LHCN-M2 (cell line): ENCODE data around the gene PCYOX1L. TPM values are rescaled to one million over a fixed set of nuclear protein-coding genes. Genes with fewer than 3 reads are reported as not detected.
A peak's percentile ranks its signal among the peaks of the same experiment; 100 is the strongest.
"Not testable (repeated sequence)": the region's sequence is repeated elsewhere in the genome, so short reads cannot be mapped to it uniquely, and the experiment has no call there.

Experiments
- DNase-seq: peaks from one replicate; pipeline ENCODE4 v3.0.0-alpha.2; 2012; ENCODE audit warnings: low read depth
- total RNA-seq: library from RNA; depleted of rRNA; stranded (reverse); fragments of >200 nt; gene quantifications from 2 replicates; pipeline ENCODE4 v1.2.3, GENCODE V29; 2014

Gene PCYOX1L
- total RNA-seq, 1 experiment from 2014 or later: 5.9 TPM

DNA sequence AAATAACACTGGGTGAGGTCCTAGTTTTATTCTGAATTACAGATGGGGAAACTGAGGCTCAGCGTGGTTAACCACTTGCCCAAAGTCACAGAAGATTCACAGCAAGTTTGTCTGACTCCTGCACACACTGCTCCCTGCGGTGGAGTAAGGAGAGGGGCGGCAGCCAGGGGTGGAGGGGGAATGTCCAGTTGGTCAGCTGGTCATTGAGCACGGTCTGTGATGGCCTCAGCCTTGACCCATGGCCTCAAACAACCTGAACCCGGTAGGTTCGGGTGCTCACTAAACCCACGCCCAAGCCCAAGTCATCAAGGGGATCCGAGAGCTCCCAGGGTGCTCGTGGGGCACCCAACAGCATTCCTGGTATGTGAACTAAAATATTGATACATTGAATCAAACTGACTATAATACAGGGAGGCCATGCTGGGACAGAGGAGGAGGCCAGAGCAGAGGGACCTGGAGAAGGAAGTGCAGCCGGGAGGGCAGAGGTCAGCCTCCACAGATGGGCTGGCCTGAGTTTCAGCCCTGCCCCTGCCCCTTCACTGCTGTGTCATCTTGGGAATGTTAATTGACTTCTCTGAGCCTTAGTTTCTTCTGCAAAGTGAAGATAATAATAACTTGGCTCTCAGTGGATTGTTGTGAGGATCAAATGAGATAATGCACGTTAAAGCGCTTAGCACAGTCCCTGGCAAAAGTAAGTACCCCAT lies 24.8 kb downstream of the PCYOX1L start:
- DNase-seq: no peak

DNA sequence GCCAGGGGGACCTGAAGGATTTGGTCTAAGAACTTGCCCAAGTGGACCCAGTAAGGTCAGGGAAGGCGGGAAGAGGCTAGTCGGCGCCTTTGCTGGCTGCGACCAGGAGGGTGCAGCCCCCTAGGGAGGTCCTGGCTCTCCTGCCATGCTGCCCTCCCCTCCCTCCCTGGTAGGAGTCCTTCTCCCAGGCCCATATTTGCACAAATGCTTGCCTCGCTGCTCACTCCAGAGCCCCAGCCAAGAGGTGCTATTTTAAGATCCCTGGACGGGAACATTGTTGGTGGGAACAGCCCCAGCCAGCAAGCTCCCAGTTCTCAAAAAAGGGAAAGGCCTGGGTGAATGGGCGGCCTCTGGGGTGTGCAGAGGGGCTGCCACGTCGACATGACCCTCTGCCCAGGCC lies 25.6 kb downstream of the PCYOX1L start:
- DNase-seq: no peak

DNA sequence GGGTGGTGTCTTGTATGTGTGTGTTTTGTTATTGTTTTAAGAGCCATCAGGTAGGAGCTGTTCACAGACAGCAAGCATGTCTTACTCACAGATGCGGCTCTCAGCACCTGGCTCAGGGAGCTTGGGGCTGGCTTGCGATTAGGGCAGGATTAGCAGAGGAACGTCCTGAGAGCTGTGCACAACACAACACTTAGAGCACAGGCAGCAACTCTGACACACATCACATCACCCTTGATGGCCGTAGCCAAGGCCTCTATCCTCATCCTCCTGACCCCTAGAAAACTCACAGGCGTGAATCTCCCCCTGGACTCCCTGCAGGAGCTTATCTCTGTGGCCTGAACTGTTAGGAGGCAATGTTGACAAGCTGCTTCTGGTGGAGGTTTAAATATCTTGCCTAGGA lies 28.3 kb downstream of the PCYOX1L start:
- no peak for DNase-seq

DNA sequence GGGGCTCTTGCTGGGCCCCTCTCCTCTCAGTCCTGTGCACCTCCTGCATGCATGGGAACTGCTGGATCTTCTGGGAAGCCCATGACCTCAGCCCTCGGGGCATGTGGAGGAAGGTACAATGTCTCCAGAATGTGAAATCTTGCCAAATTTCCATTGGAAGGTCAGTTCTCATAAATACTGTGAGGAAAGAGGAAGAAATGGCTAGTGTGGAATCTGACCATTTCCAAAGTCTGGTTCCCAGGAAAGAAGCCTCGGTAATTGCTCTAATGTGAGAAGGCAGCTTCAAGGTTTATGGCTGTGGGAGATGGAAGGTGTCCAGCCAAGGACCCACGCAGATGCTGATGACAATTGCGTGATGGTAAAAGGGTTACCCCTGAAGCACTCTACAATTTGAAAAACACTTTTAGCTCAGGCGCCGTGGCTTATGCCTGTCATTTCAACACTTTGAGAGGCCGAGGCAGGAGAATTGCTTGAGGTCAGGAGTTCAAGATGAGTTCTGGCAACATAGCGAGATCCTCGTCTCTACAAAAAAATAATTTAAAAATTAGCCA lies 29.3 kb downstream of the PCYOX1L start:
- DNase-seq: no peak

DNA sequence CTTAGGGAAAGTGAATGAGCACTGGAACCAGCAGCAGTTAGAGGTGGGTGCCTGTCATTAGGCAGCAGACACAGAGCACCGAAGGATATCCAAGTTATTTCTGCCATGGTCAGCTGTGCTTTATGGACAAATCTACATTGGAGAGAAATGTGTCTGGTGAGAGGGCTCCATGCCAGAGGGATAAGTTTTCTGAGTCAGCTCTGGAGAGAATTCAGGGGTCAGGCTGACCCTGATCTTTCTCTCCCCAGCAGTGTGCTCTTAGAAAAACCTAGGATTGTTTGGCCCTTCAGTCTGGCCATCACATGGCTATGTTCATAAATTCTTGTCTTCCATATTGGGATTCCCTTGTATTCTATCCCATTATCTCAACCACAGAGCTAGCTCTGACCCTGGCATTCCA lies 30.1 kb downstream of the PCYOX1L start:
- DNase-seq: peak; percentile 39

DNA sequence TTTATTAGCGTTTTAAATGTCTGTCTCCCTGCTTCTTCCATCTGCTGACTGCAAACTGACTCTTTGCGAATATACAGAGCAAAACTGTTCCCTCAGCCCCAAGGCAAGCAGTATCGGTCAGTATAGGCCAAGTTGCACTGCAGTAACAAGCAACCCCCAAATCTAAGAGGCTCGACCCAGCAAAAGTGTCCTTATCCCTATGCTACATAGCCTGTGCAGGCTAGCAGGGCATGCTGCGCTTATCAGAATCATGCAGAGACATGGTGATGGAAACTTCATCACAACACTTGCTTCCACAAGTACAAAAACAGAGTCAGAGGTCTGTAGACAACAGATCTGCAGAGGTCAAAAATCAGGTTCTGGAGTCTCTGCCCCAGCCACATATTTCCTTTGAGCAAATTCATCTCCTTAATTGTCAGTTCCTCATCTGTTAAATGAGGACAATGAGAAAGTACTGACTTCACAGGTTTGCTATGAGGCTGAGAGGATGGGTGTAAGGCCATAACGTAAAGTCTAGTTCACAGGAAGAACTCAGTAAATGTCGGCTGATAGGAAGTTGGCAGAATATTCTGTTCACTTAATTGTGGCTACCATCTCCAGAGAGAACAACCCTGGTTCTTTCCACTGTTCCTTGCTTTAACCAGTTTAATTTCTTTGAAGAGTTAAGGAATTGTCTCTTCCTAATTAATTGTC lies 30.8 kb downstream of the PCYOX1L start:
- DNase-seq: no peak

DNA sequence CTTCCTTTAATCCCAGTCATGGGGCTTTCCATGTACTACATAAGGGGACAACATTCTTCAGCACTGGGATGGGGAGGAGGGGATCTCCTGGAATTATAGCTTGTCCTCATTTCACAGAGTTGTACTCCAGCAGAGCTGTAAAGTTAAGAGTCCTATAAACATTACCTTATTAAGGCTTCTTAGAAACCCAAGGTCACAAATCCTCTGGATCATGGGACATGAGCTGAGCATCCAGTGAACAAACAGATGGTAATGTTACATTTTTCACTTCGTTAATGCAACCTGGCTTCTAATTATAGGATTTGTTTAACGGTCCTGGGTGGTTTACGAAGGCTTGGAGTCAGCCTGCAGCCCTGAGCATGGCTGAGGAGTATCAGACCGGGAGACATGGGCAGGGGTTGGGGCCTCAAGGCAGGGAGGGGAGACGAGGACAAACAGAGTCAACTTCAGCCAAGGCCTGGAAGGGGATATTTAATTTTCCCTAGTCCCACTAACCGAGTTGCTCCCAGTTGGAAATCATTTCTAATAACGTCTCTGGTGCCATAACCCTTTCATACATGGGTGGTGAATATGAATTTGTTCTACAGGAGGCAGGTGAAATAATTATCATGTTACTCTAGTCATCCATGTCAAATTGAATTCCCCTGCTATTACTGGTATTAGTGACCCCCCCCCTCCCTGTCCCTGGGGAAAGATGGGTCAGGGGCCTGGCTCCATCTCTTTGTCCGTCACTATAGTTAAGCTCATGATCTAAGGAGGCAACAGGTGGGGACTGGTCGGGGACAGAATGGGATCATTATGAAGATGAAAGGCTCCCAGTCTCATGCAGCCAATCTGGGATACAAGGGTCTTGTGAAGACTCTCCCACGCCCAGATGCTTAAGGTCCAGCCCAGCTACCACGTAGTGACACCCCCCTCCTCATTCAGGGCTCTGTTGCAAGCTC lies 32.0 kb downstream of the PCYOX1L start:
- DNase-seq: no peak

DNA sequence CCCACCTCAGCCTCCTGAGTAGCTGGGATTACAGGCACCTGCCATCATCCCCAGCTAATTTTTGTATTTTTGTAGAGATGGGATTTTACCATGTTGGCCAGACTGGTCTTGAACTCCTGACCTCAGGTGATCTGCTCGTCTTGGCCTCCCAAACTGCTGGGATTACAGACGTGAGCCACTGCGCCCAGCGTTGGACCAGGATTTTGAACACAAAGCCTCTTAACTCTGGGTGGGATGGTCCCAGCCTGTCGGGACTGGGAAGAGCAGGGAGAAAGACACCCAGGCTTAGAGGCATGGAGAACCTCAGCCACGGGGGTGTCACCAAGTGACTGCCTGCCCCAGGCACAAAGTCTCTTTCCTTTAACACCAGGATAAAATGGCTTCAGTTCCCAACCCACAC lies 33.2 kb downstream of the PCYOX1L start:
- not testable (repeated sequence) for DNase-seq

DNA sequence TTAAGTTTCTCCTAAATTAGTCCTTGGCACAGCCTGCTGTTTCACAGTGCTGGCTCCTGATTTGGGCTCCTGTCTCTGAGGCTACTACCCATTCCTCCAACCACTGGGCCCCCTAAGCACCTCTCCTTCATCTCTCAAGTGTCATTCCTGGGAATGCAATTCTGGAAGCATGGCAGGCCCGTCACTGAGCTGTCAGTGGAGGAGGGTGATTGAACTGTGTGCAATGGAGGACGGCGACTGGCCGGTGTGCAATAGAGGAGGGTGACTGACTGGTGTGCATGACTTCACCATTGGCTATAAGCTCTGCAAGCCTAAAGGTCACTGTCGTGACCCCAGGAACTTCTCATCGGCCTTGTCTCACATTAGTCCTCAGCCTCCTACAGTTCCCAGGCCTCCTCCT lies 33.7 kb downstream of the PCYOX1L start:
- no peak for DNase-seq

DNA sequence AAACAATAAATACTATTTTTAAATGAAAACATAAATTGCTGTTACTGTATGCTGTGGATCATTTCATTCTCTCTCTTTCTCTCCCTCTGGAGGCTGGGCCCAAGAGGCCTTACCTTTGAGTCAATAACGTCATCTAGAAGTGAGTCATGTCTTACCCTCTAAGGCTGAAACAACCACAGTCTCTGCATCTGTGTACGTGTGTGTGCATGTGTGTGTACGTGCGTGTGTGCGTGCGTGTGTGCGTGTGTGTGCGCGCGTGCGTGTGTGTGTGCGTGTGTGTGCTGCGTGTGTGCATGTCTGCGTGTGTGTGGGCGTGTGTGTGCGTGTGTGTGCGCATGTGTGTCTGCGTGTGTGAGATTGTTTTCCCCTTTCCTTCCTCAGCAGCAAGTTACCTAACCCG lies 34.9 kb downstream of the PCYOX1L start:
- no peak for DNase-seq

DNA sequence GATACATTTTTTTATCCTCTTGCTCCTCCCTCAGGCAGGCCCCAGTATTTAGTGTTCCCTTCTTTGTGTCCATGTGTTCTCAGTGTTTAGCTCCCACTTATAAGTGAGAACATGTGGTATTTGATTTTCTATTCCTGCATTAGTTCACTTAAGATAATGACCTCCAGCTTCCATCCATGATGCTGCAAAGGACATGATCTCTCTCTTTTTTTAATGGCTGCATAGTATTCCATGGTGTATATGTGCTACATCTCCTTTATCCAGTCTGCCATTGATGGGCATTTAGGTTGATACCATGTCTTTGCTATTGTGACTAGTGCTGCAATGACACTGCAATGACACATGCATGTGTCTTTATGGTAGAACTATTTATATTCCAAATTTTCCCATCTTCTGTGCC lies 37.1 kb downstream of the PCYOX1L start:
- not testable (repeated sequence) for DNase-seq

DNA sequence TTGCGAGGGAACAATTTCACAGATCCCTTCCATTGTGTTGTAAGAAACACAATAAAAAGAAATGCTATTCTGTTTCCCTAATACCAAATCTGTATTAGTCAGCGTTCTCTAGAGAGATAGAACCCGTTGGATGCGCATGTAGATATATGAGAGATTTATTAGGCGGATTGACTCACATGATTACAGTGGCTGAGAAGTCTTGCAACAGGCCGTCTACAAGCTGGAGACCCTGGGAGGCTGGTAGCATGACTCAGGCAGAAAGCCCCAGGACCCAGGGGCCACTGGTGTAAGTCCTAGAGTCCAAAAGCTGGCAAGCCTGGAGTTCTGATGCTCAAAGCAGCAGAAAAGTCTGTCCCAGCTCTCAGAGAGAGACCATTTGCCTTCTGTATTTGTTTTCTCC lies 39.7 kb downstream of the PCYOX1L start:
- DNase-seq: peak; percentile 56

DNA sequence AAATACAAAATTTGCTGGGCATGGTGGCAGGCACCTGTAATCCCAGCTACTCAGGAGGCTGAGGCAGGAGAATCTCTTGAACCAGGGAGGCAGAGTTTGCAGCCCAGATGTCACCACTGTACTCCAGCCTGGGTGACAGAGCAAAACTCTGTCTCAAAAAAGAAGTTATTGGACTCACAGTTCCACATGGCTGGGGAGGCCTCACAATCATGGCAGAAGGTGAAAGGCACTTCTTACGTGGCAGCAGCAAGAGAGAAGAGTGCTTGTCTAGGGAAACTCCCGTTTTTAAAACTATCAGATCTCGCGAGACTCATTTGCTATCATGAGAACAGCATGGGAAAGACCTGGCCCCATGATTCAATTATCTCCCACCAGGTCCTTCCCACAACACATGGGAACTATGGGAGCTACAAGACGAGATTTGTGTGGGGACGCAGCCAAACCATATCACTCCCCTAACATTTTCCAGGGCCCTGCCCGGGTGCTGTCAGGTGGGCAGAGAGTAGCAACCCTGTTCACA lies 41.0 kb downstream of the PCYOX1L start:
- DNase-seq: not testable (repeated sequence)

DNA sequence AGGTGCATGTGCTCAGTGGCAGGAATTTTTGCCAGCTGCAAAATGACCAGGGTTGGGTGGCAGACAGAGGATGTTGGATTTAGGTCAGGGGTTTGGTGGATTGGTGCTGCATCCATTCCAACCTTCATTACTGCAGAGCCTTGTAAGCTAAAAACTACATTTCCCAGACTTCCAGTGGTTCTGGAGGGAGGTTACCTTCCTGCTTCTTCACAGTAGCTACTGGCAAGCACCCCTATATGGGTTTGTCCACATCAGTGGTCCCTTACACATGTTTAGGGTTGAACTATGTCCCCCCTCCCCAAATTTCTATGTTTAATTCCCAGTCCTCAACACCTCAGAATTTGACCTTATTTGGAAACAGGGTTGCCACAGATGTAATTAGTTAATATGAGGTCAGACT lies 41.9 kb downstream of the PCYOX1L start:
- DNase-seq: no peak

DNA sequence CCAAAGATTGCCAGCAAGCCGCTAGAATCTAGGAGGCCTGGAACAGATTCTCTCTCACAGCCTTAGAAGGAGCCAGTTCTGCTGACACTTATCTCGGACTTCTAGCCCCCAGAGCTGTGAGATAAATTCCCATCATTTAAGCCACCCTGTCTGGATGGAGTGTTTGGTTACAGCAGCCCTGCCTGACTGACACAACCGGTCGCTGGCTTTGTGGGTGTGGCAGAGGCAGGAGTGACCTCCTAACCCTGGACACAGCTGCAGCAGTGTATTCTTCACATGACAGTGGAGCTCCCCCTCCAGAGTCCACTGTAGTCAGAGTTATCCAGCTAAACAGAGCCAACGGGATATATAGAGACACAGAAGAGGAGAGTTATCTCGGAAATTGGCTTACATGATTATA lies 42.5 kb downstream of the PCYOX1L start:
- peak; percentile 32 for DNase-seq

DNA sequence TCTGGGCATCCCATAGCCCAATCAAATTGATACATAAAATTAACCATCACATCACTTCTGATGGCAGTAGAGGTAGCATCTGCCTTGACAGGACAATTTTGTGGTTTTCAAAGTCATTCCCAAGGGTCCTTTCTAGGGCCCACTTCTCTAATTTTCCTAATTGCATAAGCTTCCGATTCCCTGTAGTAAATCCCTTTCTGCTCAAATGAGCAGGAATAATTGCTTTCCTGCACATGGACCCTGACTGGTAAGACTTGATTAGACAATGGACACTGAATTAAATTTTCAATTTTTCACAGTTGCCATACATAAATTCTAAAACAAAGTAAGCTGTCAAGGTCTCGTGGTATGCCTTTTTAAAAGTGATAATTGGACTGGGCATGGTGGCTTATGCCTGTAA lies 43.2 kb downstream of the PCYOX1L start:
- no peak for DNase-seq

DNA sequence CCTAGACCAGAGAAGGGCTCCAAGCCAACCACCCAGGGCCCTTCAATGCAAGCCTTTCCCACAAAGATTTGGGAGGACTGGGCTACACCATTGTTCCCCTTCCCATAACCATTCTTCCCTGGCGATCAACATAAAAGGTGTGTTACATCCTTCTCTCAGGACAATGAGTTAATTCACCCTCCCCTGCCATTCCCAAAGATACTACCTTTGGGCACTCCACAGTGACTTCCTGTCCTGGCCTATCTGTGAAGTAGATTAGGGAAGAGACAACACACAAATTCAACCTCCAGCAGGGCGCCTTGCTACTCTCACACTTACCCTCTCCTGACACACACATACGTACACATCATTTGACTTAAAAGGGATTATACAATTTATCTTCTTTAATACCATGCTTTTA lies 44.4 kb downstream of the PCYOX1L start:
- no peak for DNase-seq

DNA sequence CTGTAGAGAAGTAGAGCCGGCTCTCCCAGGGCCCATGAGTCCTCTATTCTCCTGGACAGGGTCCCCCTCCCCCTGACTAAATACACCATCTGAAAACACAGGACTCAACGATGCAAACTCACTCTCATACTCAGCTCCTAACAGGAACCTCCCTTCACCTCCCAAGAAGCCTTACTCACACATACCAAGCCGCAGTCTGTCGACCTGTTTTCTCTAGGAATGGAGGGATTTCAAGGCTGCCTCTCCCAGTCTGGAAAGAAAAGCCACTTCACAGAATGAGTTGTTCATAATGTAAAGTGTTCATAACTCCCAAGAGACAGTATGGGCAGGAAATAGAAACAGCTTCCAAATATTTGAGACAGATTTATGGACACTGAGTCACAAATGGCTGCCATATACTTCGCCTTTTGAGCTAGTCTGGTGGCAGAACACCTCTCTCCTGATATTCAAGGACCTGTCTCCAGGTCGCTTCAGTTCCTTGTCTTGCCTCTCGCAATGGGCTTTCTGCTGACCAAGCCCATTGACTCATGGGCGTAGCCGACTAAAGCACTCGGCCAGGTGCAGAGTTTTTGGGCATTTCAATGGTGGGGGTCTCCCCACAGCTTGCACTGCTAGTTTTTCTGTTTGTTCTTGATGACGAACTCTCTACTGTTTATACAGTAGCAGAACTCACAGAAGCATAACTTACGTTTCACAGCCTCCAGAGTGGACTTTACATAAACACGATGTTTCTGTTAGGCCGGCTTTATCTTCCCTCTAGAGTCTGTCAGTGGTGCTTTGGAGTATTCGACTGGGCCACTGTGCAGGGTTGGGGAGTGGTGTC lies 46.3 kb downstream of the PCYOX1L start:
- DNase-seq: peak; percentile 63

DNA sequence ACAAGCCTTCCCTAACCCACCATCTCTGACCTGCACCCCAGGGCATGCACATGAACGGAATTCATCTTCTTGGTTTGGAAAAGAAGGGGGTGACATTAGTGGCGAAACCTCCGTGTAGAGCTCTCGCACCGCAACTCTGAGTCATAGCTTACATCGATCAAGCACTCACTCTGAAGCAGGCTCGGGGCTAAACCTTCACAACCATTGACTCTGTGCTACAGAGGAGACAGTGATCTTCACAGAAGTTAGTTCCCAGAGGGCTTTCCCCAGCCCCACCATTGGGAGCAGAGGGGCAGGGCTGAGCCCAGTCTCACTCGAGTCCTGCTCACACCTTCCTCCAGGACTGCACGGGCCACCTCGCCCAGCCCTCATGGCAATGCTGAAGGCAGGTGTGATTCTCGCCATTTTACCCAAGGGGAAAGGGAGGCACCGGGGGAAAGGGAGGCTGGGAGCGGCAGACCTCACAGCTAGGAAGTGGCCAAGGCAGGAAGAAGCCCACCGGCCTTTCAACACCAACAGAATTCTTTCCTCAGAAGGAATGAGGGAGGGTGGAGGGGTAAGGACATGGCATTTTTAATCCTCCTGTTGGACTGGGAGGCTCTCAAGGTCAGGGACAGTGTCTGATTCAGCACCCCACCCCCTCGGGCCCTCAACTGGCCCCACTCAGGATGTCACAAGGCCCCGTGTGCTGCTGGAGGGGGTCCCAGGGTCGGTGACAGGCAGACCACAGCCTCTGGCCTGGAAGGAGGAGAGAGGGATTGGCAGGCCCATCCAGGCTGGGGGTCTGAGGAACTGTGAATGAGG lies 47.1 kb downstream of the PCYOX1L start:
- DNase-seq: peak; percentile 31
